ENCODE measurements around the gene MGAT4C. TPM values are rescaled to one million over a fixed set of nuclear protein-coding genes. Genes with fewer than 3 reads are reported as not detected.

The MGAT4C gene
- polyA plus RNA-seq, 1 of the 3 experiments (the other 2 are of a cell fraction), result 0.07 TPM

GRCh38 chr12:86118161-86118560 is 138.0 kb downstream of the MGAT4C start:
- CTCF ChIA-PET, result no interaction called here
- POLR2A ChIA-PET, result no interaction called here
- no peak for TF ChIP-seq MEF2A (IDR thresholded peaks at IDR 0.05; ENCODE audit: borderline replicate concordance, low read depth)
- TF ChIP-seq, protein P1, sequence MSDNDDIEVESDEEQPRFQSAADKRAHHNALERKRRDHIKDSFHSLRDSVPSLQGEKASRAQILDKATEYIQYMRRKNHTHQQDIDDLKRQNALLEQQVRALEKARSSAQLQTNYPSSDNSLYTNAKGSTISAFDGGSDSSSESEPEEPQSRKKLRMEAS (IDR thresholded peaks at IDR 0.05; ENCODE audit: low read depth), result no peak
- no peak for TF ChIP-seq PBX3 (IDR thresholded peaks at IDR 0.05)
- TF ChIP-seq TAF1 (IDR thresholded peaks at IDR 0.05; ENCODE audit: borderline replicate concordance, low read depth, low read length), result no peak
- no peak for TF ChIP-seq GABPA (IDR thresholded peaks at IDR 0.05; ENCODE audit: low read depth)
- no peak for TF ChIP-seq SIN3A (IDR thresholded peaks at IDR 0.05; ENCODE audit: borderline replicate concordance, low read depth, low read length)
- TF ChIP-seq, protein P2, sequence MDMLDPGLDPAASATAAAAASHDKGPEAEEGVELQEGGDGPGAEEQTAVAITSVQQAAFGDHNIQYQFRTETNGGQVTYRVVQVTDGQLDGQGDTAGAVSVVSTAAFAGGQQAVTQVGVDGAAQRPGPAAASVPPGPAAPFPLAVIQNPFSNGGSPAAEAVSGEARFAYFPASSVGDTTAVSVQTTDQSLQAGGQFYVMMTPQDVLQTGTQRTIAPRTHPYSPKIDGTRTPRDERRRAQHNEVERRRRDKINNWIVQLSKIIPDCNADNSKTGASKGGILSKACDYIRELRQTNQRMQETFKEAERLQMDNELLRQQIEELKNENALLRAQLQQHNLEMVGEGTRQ (IDR thresholded peaks at IDR 0.05; ENCODE audit: borderline replicate concordance, low read depth, low read length), result no peak
- TF ChIP-seq FOSL2 (IDR thresholded peaks at IDR 0.05; ENCODE audit: borderline replicate concordance, low read depth), result no peak
- TF ChIP-seq, protein P3, sequence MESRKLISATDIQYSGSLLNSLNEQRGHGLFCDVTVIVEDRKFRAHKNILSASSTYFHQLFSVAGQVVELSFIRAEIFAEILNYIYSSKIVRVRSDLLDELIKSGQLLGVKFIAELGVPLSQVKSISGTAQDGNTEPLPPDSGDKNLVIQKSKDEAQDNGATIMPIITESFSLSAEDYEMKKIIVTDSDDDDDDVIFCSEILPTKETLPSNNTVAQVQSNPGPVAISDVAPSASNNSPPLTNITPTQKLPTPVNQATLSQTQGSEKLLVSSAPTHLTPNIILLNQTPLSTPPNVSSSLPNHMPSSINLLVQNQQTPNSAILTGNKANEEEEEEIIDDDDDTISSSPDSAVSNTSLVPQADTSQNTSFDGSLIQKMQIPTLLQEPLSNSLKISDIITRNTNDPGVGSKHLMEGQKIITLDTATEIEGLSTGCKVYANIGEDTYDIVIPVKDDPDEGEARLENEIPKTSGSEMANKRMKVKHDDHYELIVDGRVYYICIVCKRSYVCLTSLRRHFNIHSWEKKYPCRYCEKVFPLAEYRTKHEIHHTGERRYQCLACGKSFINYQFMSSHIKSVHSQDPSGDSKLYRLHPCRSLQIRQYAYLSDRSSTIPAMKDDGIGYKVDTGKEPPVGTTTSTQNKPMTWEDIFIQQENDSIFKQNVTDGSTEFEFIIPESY (IDR thresholded peaks at IDR 0.05; ENCODE audit: borderline replicate concordance, low read depth), result no peak
- TF ChIP-seq SMC3 (IDR thresholded peaks at IDR 0.05; ENCODE audit: low read depth, low read length), result no peak
- no peak for TF ChIP-seq EZH2phosphoT487 (IDR thresholded peaks at IDR 0.05; ENCODE audit: borderline replicate concordance, low read depth)
- no peak for TF ChIP-seq RAD21 (IDR thresholded peaks at IDR 0.05; ENCODE audit: low read length)
- TF ChIP-seq POLR2AphosphoS5 (IDR thresholded peaks at IDR 0.05; ENCODE audit: low read depth, low read length), result no peak
- no peak for TF ChIP-seq FOXJ3 (CRISPR knock-in tag; IDR thresholded peaks at IDR 0.05)
- TF ChIP-seq, protein P4, sequence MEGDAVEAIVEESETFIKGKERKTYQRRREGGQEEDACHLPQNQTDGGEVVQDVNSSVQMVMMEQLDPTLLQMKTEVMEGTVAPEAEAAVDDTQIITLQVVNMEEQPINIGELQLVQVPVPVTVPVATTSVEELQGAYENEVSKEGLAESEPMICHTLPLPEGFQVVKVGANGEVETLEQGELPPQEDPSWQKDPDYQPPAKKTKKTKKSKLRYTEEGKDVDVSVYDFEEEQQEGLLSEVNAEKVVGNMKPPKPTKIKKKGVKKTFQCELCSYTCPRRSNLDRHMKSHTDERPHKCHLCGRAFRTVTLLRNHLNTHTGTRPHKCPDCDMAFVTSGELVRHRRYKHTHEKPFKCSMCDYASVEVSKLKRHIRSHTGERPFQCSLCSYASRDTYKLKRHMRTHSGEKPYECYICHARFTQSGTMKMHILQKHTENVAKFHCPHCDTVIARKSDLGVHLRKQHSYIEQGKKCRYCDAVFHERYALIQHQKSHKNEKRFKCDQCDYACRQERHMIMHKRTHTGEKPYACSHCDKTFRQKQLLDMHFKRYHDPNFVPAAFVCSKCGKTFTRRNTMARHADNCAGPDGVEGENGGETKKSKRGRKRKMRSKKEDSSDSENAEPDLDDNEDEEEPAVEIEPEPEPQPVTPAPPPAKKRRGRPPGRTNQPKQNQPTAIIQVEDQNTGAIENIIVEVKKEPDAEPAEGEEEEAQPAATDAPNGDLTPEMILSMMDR (IDR thresholded peaks at IDR 0.05), result no peak
- TF ChIP-seq, protein P5, sequence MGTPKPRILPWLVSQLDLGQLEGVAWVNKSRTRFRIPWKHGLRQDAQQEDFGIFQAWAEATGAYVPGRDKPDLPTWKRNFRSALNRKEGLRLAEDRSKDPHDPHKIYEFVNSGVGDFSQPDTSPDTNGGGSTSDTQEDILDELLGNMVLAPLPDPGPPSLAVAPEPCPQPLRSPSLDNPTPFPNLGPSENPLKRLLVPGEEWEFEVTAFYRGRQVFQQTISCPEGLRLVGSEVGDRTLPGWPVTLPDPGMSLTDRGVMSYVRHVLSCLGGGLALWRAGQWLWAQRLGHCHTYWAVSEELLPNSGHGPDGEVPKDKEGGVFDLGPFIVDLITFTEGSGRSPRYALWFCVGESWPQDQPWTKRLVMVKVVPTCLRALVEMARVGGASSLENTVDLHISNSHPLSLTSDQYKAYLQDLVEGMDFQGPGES (IDR thresholded peaks at IDR 0.05; ENCODE audit: low read depth, low read length), result no peak
- TF ChIP-seq NFIC (IDR thresholded peaks at IDR 0.05; ENCODE audit: borderline replicate concordance), result no peak
- no peak for TF ChIP-seq GATA2 (CRISPR knock-in tag; IDR thresholded peaks at IDR 0.05)
- TF ChIP-seq MXI1 (IDR thresholded peaks at IDR 0.05; ENCODE audit: low read depth, low read length), result no peak
- TF ChIP-seq RCOR1 (IDR thresholded peaks at IDR 0.05; ENCODE audit: low read length), result no peak

More at GRCh38 chr12:86118161-86118560, 138.0 kb downstream of the MGAT4C start:
- no peak overlapping the region for H3K4me3 ChIP-seq (ENCODE audit: low read depth in 2 of 2, low read length in 1 of 2)
- 70% methylated on average over 2 of the region's 2 CpGs for WGBS (ENCODE audit: low lambda C conversion rate)
- no peaks in the 10 kb centered on the region for H3K36me3 ChIP-seq (replicated peaks in 1 of 2; ENCODE audit: control insufficient read depth in 1 of 2, insufficient read depth in 2 of 2, low read length in 1 of 2)
- no peaks in the 10 kb centered on the region for H4K20me1 ChIP-seq (ENCODE audit: insufficient read depth)
- no peak overlapping the region for H2AFZ ChIP-seq (ENCODE audit: low read depth)
- H3K9me3 ChIP-seq, result no peaks in the 10 kb centered on the region
- no peak overlapping the region for H3K4me2 ChIP-seq
- H3K79me2 ChIP-seq (ENCODE audit: insufficient read depth), result no peaks in the 10 kb centered on the region
- H3K27ac ChIP-seq (ENCODE audit: low read depth in 2 of 2, low read length in 1 of 2), result no peak overlapping the region
- H3K4me1 ChIP-seq (ENCODE audit: control insufficient read depth in 1 of 2, insufficient read depth in 2 of 2, low read depth in 1 of 2, low read length in 1 of 2), result no peaks in the 10 kb centered on the region
- DNase-seq, result no peak
- no peak overlapping the region for H3K9ac ChIP-seq
- H3K9me2 ChIP-seq, result no peaks in the 10 kb centered on the region
- H3K27me3 ChIP-seq (ENCODE audit: insufficient read depth), result no peaks in the 10 kb centered on the region
- no peaks in the 10 kb centered on the region for H3F3A ChIP-seq (replicated peaks; ENCODE audit: insufficient read depth)
